NCI-H2227 (cell line): ENCODE data around the gene AMBRA1.

Experiments used
- DNase-seq: peaks from one replicate; lab custom pipeline; 2025; ENCODE audit not compliant: unreplicated experiment; lab: John Stamatoyannopoulos, UW

The AMBRA1 gene

GRCh38 chr11:46413760-46414465 is 179.9 kb downstream of the AMBRA1 start:
- DNase-seq = peak; percentile 89

- no peak for DNase-seq
Observed at GRCh38 chr11:46410021-46410420, 183.8 kb downstream of the AMBRA1 start.

GRCh38 chr11:46408407-46408986 is 185.3 kb downstream of the AMBRA1 start:
- no peak for DNase-seq

GRCh38 chr11:46407635-46408034 is 186.2 kb downstream of the AMBRA1 start:
- DNase-seq = no peak

- no peak for DNase-seq
Observed at GRCh38 chr11:46404476-46405017, 189.3 kb downstream of the AMBRA1 start.

GRCh38 chr11:46402957-46403902 is 190.6 kb downstream of the AMBRA1 start:
- DNase-seq = no peak

- DNase-seq = no peak
Observed at GRCh38 chr11:46397526-46397925, 196.3 kb downstream of the AMBRA1 start.

- no peak for DNase-seq
Observed at GRCh38 chr11:46393759-46394158, 200.1 kb downstream of the AMBRA1 start.

GRCh38 chr11:46393231-46393616 is 200.6 kb downstream of the AMBRA1 start:
- DNase-seq = no peak

- DNase-seq = peak; percentile 86
Observed at GRCh38 chr11:46392421-46393230, 201.2 kb downstream of the AMBRA1 start.

GRCh38 chr11:46391578-46392420 is 202.0 kb downstream of the AMBRA1 start, which contains the start of gene CHRM4:
CHRM4 (minus strand) TSS chr11:46391776; CDS start chr11:46386557, 5,219 bp downstream.
- peak; percentile 93 for DNase-seq

- peak; percentile 40 for DNase-seq
Observed at GRCh38 chr11:46391186-46391577, 202.6 kb downstream of the AMBRA1 start.

GRCh38 chr11:46390331-46391171 is 203.3 kb downstream of the AMBRA1 start:
- peak; percentile 37 for DNase-seq

- peak; percentile 86 for DNase-seq
Observed at GRCh38 chr11:46389450-46390330, 204.1 kb downstream of the AMBRA1 start.

GRCh38 chr11:46388619-46389449 is 205.0 kb downstream of the AMBRA1 start:
- peak; percentile 27 for DNase-seq

GRCh38 chr11:46387919-46388618 is 205.8 kb downstream of the AMBRA1 start:
- peak; percentile 35 for DNase-seq
